Suppressor macrophage (primary cell): Measurements from ENCODE around the gene HMX3.
"Not testable (repeated sequence)": the region's sequence is repeated elsewhere in the genome, so short reads cannot be mapped to it uniquely, and the experiment has no call there.

Experiments used
- DNase-seq, 4 experiments: peaks; one replicate each; pipeline ENCODE4 v3.0.0-alpha.2; 2020 to 2022

HMX3 gene

DNA sequence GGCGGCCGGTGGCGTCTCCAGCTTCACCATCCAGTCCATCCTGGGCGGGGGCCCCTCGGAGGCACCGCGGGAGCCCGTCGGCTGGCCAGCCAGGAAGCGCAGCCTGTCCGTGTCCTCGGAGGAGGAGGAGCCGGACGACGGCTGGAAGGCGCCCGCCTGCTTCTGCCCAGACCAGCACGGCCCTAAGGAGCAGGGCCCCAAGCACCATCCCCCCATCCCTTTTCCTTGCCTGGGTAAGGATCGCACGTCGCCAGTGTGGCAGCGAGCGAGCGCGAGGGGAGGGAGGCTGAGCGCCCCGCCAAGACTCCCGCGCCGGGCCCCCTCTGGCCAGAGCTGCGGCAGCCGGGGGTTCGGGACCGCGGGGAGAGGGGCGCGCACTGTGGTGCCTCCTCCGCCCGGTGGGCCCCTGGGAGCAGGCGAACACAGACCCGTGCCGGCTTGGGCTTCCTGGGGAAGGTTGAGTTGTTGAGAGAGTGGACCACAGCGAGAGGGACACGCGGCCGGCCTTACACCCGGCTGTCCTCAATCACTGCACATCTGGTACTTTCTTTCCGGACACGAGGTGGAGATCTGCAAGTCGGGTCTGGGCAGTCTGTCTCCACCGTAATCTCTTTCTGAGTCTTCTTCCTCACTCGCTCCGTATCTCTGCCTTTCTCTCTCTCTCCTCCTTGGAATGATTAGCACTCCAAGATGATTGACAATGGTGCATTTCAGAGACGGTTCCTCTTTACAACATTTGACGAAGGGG is 12.8 kb downstream of the HMX3 start:
- peak in 1 of 4 experiments; percentile 12 for DNase-seq

DNA sequence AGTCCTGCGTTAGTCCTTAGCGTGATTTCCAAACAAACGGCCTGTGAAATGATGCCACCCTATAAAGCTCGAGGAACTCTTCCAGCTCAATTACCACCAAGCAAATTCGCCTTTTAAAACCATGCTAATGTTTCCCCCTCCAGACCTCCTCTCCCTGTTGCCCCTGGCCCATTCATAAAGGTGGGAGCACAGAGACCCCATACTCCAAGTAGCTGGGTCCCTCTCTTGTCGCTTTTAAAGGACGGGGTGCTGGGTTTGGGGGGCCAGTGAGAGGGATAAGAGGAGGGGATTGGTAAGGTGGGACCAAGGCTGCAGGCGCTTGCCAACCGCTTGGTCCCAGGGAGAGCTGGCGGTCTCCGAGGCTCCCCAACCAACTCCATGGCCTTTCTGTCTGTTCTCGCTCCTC is 13.4 kb downstream of the HMX3 start:
- DNase-seq = peak in 1 of 4 experiments; percentile 4

DNA sequence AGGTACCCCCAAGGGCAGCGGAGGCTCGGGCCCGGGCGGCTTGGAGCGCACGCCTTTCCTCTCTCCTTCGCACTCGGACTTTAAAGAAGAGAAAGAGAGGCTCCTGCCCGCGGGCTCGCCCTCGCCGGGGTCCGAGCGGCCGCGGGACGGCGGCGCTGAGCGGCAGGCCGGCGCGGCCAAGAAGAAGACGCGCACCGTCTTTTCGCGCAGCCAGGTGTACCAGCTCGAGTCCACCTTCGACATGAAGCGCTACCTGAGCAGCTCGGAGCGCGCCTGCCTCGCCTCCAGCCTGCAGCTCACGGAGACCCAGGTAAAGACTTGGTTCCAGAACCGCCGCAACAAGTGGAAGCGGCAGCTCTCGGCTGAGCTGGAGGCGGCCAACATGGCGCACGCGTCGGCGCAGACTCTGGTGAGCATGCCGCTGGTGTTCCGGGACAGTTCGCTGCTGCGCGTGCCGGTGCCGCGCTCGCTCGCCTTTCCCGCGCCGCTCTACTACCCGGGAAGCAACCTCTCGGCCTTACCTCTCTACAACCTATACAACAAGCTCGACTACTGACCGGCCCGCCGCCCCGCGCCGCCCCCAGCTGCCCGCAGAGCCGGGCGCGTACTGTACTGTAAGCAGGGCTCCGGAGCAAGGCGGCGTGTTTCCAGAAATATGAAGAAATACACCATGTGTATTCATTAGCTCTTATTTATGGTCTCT is 13.9 kb downstream of the HMX3 start:
- peak in 3 of 4 experiments; percentile 42 to 71 (median 60) for DNase-seq

DNA sequence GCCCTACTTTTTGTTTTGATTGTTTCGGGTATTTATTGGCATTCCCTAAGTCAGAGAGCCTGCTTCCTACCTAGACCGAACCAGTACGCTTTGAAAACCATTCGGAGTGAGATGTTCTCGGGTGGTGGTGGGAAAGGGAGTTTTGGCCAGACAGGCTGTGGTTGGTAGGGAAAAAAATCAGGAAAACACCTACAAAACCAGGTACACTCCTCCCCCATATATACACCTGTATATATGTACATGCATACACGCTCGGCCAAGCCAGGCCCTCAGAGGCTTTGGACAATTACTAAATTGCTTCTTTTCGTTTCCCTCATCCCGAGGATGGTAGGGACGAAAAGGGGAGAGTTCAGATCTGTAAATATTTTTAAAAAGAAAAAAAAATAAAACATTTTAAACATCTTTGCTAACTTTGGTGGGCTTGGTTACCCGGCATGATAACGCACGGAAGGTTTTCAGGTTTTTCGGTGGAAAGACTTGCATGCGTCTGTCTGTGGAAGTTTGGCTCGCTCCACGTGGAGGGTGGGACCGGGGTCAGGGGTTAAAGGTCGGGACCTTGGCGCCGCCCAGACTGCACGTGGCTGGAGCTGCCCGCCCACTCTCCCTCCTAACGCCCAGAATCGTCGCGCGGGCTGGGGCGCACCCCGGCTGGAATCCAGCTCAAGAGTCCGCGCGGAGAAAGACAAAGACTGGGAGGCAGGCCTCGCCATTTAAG is 14.7 kb downstream of the HMX3 start:
- peak in 2 of 4 experiments; percentile 37 to 66 for DNase-seq

DNA sequence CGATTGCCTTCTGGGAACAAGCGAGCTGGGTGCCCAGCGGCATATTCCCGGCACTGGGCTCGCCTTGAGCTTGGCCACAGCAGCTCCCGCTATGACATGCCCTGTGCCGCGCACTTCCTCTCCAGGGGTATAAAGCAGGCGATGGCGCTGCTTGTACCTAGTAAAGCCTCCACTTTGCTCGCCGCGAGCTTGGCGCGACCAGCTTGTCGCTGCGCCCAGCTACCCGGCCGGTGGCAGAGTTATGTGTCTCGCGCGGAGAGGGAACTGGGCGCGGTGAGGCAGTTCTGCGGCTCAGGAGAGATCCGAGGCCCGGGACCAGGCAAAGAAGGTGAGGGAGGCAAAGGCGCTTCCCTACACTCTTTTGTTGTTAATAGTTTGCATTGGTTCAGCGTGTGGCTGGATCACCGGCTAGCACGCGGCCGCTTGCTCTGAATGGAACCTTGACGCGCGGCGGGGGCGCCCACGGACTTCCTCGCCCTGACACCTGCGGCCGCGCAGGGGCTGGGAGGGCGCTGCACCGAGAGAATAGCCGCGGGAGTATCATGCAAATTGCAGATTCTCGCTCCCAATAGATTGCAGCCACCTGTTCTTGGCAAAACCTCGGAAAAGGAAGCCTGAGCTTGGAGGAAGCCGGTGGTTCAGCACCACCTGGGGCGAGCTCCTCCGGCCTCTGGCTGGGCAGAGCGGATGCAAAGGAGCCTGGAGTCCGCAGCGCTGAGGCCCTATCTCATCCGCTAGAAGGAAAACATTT is 15.4 kb downstream of the HMX3 start:
- peak in 2 of 4 experiments; percentile 57 to 70 for DNase-seq

DNA sequence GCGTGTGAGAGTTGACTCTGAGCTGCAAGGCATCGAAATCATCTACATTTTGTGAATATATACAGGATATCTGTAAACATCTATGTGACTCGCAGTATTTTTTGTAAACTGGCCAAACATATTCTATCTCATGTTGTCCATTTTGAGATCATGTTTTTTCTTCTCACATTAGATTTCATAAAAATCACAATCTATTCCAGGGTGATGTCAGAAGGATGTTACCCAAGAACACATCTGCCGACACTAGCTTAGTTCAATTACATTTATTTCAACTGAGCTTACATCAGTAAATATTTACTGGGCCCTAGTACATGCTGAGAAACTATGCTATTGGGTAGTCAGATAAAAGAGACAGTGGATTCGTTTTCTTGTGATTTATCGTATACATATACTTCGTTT is 16.0 kb downstream of the HMX3 start:
- no peak for DNase-seq

DNA sequence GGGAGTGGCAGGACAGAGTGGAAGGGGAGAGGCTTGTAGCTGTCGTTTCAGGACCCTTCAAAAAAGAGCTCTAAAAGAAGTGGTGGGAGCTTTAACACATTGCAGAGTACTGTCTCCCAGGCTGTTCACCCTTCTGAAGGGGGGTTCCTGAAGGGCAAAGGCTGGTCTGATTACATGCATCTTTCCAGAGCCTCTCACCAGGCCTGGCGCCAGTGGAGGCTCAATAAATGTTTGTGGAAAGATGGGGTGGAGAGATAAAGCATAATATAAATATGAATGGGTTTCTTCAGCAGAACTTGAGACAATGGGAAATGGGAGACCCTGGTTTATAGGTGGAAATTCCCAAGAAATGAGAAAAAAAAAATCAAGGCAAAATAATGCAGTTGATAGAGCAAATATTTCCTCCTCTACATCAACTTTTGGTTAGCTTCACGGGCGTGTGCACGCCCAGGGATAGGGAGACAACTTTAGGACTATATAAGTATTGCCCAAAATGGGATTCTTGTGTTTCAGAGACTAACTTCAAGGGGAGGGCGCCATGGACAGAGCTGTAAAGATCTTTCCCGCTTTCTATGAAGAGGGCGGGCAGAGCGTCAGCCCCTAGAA is 17.8 kb downstream of the HMX3 start:
- no peak for DNase-seq

DNA sequence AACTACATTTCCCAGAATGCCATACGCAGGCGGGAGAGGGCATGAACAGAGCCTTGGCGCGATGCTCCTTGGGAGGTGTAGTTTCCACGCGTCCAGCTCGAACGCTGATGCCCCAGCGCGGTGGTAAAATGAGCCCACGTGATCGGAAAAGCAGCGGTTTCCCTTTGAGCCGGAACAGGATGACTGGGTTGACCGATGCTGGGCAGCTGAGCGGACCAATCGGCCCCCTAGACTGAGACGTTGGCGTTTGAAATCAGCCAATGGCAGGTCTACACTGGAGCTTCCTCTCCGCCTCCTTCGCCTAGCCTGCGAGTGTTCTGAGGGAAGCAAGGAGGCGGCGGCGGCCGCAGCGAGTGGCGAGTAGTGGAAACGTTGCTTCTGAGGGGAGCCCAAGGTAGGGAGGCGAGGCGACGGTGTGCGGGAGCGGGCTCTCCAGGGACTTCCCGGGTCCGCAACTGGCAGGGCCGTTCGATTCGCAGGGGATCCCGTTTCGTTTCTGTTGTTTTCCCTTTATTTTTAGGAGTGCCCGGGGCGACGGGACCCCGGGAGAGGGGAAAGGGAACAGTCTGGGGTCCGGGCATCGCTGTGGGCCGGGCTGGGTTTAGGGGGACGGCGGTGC is 18.4 kb downstream of the HMX3 start, which contains the start of gene BUB3:
Gene BUB3 (plus strand): TSS at position 311 of the 619 bp plus-strand sequence. CDS start 516 bp downstream, outside the sequence.
- peak; percentile 99 to 100 (median 99) for DNase-seq

DNA sequence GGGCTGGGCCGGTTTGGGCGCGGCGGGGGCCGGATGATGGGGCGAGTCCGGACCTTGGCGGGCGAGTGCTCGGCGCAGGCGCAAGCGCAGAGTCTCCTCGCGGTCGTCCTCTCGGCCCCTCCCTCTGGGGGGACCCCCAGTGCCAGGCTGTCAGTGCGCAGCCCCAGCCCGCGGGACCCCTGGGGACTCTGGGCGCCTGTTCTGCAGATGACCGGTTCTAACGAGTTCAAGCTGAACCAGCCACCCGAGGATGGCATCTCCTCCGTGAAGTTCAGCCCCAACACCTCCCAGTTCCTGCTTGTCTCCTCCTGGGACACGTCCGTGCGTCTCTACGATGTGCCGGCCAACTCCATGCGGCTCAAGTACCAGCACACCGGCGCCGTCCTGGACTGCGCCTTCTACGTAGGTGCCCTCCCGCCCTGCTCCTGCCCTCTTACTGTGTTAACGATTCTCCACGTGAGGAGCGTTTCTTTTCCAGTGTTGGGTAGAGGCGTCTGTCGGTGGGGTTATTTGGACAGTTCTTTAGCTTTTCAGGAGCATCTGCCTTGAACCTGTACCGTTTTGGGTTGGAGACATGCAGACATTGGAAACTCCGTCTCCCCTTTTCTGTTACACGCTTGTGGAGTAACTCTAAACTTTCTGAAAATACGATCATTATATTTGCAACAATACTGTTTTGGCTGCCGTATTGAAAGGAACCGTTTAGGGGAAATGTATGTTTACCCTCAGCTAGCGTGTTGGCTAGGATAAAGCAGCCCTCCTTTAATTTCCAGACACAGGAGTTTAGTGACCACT is 19.1 kb downstream of the HMX3 start:
- DNase-seq = peak in 3 of 4 experiments; percentile 47 to 68 (median 54)

DNA sequence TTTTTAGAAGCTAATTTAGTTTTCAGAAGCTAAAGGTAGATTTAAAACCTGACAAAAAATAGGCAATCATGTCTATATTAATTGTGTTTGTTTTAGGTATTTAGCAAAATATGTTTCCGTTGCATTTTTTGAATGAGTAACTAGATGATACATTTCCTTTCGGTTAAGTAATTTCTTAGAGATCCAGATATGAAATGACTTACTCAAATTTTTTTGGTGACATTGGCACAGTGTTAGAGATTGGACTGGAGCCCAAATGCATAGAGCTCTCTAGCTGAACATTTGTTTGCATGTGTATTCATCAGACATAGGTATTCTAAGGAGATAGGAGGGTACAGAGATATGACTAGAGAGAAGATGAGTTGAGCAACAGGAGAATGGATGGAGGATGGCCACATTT is 20.3 kb downstream of the HMX3 start:
- no peak for DNase-seq

DNA sequence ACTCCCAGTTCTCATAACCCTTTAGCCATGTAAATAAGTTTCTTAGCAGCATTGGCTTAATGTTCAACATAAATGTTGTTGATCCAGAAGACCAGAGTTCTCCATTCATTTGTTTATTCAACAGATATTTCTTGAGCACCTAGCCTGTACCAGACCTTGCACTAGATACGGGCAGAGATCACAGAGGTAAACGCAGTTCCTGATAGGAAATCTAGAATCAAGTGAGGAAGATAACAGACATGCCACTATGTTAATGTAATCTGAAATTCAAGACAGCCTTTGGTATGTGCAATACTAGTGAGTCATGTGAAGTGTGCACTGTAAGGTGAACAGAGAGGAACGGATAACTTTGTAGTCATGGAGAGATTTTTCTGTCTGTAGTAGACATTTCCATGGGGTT is 21.4 kb downstream of the HMX3 start:
- DNase-seq = no peak

DNA sequence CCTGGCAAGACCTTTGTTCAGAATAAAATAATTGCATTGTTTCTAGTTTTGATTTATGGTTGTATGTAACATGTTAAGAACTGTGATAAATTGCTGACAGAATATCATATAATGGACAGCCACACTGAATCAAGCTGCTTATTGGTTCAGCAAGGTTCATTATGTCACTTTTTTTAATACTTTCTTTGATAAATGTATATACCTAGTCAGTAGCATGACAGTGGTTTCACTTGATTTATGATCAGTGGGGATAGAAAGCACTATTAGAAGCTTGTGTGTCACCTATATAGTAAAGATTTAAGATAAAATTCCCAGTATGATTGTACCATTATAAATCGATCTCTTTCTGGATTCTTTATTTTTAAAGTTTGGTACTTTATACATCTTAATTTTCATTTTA is 22.9 kb downstream of the HMX3 start:
- no peak for DNase-seq

DNA sequence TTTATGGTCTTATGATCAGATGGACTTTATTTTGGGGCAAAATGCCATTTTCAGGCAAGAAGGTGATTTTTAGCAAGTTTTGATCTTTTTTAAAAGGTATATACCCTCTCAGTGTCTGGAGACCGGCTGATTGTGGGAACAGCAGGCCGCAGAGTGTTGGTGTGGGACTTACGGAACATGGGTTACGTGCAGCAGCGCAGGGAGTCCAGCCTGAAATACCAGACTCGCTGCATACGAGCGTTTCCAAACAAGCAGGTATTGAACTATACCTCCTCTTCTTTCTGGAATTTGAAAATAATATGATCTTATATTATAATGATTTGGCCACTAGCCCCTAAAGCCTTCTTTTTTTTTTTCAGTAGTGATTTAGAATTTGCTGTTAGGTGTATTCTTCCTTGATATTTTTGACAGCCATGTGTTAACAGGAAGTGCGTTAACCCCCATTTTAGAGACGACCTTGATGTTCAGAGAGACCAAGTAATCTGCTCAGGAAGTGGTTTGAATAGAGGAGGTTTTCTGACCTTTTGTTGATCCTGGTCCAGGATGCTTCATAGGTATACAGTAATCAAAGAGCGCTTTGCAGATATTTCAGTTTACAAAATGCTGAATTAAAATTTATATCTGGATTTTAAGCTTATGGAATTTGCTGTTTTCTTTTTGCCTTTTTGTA is 24.7 kb downstream of the HMX3 start:
- no peak for DNase-seq

DNA sequence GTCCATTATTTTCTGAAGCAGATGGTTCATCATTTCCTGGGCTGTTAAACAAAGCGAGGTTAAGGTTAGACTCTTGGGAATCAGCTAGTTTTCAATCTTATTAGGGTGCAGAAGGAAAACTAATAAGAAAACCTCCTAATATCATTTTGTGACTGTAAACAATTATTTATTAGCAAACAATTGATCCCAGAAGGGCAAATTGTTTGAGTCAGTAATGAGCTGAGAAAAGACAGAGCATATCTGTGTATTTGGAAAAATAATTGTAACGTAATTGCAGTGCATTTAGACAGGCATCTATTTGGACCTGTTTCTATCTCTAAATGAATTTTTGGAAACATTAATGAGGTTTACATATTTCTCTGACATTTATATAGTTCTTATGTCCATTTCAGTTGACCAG is 28.5 kb downstream of the HMX3 start:
- no peak for DNase-seq

DNA sequence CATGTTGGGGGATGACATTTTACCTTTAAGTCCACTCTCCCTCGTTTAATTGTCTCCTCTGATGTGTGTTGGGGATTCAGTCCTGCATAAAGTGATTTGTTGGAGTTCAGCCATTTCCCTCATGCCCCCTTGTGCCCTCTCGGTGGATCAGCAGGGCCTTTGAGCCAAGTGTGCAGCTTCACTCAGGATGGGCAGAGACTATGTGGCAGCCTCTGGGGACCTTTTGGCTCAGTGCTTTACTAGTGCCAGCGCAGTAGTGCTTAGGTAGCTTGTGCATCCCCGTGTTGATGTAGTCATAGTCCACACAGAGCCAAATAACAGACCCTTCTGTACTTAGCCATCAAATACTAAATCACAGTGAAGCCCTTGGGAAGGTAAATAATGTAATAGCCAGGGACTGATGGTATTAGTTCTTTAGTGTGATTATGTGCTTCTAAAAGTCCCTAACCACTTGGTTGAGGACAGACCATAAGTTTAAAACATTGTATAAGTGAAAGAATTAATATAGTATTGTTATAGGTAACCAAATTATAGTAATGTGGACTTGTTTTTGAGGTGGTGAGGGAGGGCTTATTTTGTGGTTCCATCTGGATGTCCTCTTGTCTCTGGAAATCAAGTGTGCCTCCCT is 29.8 kb downstream of the HMX3 start:
- DNase-seq = no peak

DNA sequence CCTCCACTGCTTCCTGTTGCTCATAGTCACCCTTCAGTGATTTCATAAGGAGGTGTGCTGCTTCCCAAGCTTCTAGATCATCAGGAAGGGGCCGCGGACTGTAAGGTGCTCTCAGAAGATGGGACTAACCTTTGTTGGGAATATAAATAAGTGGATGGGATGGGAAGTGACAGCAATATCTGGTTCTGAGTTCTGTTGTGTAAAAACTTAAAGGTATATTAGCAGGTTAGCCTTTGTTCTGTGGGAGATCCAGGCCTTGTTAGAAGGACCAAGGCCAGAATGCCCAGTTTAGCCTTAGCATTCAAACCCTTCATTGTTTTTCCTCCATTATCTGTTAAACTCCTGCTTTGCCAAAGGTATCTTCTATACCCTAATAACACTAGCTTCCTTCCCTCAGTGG is 30.8 kb downstream of the HMX3 start:
- no peak for DNase-seq

DNA sequence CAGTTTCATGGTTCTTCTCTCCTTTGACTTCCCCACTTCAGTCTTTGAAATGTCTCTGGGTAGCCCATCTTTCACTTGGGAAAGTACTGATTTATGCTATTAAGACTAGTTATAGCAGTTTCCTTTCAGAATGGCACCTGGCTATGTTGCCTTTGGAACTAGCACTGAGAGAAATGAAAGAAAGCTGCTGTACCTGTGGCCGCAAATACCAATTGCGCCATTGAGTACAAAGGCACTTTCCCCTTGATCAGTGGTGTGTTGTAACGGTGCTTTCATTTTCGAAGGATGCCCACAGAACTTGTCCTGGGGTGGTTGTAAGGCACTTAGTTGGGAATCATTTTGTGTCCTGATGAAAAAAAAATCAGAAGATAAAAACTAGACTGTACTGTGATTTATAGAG is 35.2 kb downstream of the HMX3 start:
- no peak for DNase-seq

DNA sequence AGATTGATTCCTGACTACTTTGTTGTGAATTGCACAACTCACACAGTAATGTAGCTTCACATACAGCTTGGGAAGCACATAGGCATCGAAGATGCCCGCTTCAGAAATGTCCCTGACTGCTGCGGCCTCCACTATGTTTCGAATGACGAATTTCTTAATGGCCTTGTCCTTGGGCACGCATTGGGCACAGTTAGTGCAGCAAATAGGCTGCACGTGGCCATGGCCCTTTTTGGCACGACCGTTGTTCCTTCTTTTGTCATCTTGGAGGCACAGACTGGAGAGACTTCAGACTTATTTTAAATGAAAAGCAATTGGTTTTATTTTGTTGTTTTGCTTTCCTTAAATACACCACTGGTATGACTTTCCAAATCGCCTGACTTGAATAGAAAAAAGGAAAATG is 35.8 kb downstream of the HMX3 start:
- not testable (repeated sequence) for DNase-seq
